Measurements from ENCODE around the gene TRAPPC12. TPM values are rescaled to one million over a fixed set of nuclear protein-coding genes. Genes with fewer than 3 reads are reported as not detected.

Gene TRAPPC12
- total RNA-seq, 1 experiment from 2014 or later = 86.0 TPM

DNA sequence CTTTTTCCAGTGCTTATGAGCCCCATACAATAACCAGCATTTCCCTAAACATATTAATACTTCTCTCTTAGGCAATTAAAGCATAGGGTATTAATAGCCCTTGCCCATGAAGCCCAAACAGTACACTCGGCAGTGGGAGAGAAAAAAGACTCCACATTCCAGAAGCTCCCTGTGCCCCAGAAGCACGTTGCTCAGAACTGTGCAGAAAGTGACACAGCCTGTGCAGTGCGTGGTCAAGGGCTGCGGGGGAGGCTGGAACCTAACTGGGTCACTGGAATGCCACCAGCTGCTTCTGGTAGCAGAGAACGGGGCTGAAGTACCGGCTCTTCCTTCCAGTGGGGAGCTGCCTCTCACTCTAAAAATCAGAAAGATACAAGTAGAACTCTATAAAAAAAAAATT is 34.6 kb upstream of the TRAPPC12 start:
- Histone ChIP-seq H2BK12ac (ENCODE audit: insufficient read length, low read depth, low read length) (no peak overlapping the region), H3K4ac (ENCODE audit: low read depth, low read length) (no peak overlapping the region), H2AK5ac (ENCODE audit: insufficient read length, low read length) (no peak overlapping the region), H4K20me1 (ENCODE audit: control insufficient read depth, insufficient read depth, insufficient read length) (no peaks in the 10 kb centered on the region), H4K91ac (ENCODE audit: insufficient read length, low read depth, low read length) (no peak overlapping the region), H3K79me2 (ENCODE audit: insufficient read depth, low read length) (no peaks in the 10 kb centered on the region), H3K27ac (ENCODE audit: insufficient read length, low read depth, low read length) (no peak overlapping the region), H3K23ac (ENCODE audit: insufficient read length, low read depth, low read length) (no peak overlapping the region), H3K4me1 (ENCODE audit: insufficient read depth, low read length) (no peaks in the 10 kb centered on the region; the same call in 1 of the 2 replicates), H3T11ph (ENCODE audit: low read length) (no peak overlapping the region), H3K14ac (ENCODE audit: insufficient read depth, low read length) (no peak overlapping the region), H2AFZ (ENCODE audit: low read length) (no peak overlapping the region), H3K18ac (ENCODE audit: insufficient read length, low read depth, low read length) (no peak overlapping the region), H3K27me3 (ENCODE audit: insufficient read depth, low read length) (no peaks in the 10 kb centered on the region), H3K79me1 (ENCODE audit: insufficient read depth, low read depth, low read length, poor library complexity, severe bottlenecking) (no peaks in the 10 kb centered on the region), H4K5ac (ENCODE audit: insufficient read length, low read depth, low read length) (no peak overlapping the region), H2BK5ac (ENCODE audit: insufficient read length, low read length) (no peak overlapping the region), H3K4me2 (ENCODE audit: insufficient read depth, insufficient read length, low read length) (no peak overlapping the region), H3K9ac (ENCODE audit: extremely low read depth, insufficient read length, low read length) (no peak overlapping the region), H4K8ac (replicated peaks; ENCODE audit: insufficient read length, low read depth, low read length) (no peak overlapping the region), H2BK15ac (ENCODE audit: low read depth, low read length) (no peak overlapping the region), H3K56ac (ENCODE audit: insufficient read length, low read depth, low read length) (no peak overlapping the region), H3K23me2 (ENCODE audit: insufficient read length, low read depth, low read length, poor library complexity, severe bottlenecking) (no peaks in the 10 kb centered on the region), H2BK20ac (ENCODE audit: low read depth, low read length, poor library complexity, severe bottlenecking) (no peak overlapping the region), H2BK120ac (ENCODE audit: low read depth, low read length, poor library complexity, severe bottlenecking) (no peak overlapping the region), H3K9me3 (ENCODE audit: control insufficient read depth, low read depth, low read length) (no peaks in the 10 kb centered on the region)
- Mint-ChIP-seq H3K9me3 (no peaks in the 10 kb centered on the region), H3K4me3 (no peak overlapping the region), H3K36me3 (ENCODE audit: insufficient read depth in 1 of 3, low read depth in 3 of 3) (peaks cover 14 to 27% (median 16%) of the 10 kb centered on the region in 3 experiments), H3K4me1 (peaks cover 10 to 18% of the 10 kb centered on the region in 2 experiments), H3K27ac (no peak overlapping the region), H3K27me3 (ENCODE audit: low read depth) (no peaks in the 10 kb centered on the region)
- TF ChIP-seq, protein P1, sequence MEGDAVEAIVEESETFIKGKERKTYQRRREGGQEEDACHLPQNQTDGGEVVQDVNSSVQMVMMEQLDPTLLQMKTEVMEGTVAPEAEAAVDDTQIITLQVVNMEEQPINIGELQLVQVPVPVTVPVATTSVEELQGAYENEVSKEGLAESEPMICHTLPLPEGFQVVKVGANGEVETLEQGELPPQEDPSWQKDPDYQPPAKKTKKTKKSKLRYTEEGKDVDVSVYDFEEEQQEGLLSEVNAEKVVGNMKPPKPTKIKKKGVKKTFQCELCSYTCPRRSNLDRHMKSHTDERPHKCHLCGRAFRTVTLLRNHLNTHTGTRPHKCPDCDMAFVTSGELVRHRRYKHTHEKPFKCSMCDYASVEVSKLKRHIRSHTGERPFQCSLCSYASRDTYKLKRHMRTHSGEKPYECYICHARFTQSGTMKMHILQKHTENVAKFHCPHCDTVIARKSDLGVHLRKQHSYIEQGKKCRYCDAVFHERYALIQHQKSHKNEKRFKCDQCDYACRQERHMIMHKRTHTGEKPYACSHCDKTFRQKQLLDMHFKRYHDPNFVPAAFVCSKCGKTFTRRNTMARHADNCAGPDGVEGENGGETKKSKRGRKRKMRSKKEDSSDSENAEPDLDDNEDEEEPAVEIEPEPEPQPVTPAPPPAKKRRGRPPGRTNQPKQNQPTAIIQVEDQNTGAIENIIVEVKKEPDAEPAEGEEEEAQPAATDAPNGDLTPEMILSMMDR (conservative IDR thresholded peaks at IDR 0.05) = no peak
- DNase-seq = no peak
- no CpG with 5 or more reads among the region's 6 CpGs for WGBS (ENCODE audit: extremely low coverage, insufficient read length, low lambda C conversion rate)

Measured in H9 (cell line).